H9 (cell line): ENCODE results near the gene MTA1. TPM values are rescaled to one million over a fixed set of nuclear protein-coding genes. Genes with fewer than 3 reads are reported as not detected.

Experiments
- DNase-seq: peaks from one replicate; pipeline ENCODE4 v3.0.0-alpha.2; 2017
- H2AFZ ChIP-seq: one replicate; pipeline ENCODE4 v1.6.1; 2013; ENCODE audit warnings: mild to moderate bottlenecking, low read length, control low read depth, moderate library complexity
- H2AK5ac ChIP-seq: 2 replicates; pipeline ENCODE4 v1.6.1; 2013; ENCODE audit warnings: low read length, control low read depth, mixed read lengths; ENCODE audit not compliant: insufficient read length
- H2BK120ac ChIP-seq: one replicate; pipeline ENCODE4 v1.6.1; 2013; ENCODE audit warnings: low read depth, mild to moderate bottlenecking, low read length, control low read depth, inconsistent platforms; ENCODE audit not compliant: poor library complexity, severe bottlenecking
- H2BK12ac ChIP-seq: 2 replicates; pipeline ENCODE4 v1.6.1; 2013; ENCODE audit warnings: low read length, control low read depth, mixed read lengths, low read depth; ENCODE audit not compliant: insufficient read length
- H2BK15ac ChIP-seq: 2 replicates; pipeline ENCODE4 v1.6.1; 2013; ENCODE audit warnings: low read depth, low read length, control low read depth
- H2BK20ac ChIP-seq: one replicate; pipeline ENCODE4 v1.6.1; 2013; ENCODE audit warnings: low read depth, mild to moderate bottlenecking, low read length, control low read depth, inconsistent platforms; ENCODE audit not compliant: poor library complexity, severe bottlenecking
- H2BK5ac ChIP-seq: 2 replicates; pipeline ENCODE4 v1.6.1; 2013; ENCODE audit warnings: low read length, control low read depth, mixed read lengths; ENCODE audit not compliant: insufficient read length
- H3K14ac ChIP-seq: 2 replicates; pipeline ENCODE4 v1.6.1; 2013; ENCODE audit warnings: low read length, control low read depth; ENCODE audit not compliant: insufficient read depth
- H3K18ac ChIP-seq: 2 replicates; pipeline ENCODE4 v1.6.1; 2013; ENCODE audit warnings: low read depth, mild to moderate bottlenecking, mixed read lengths, low read length, control low read depth; ENCODE audit not compliant: insufficient read length
- H3K23ac ChIP-seq: 2 replicates; pipeline ENCODE4 v1.6.1; 2013; ENCODE audit warnings: low read length, control low read depth, mixed read lengths, low read depth; ENCODE audit not compliant: insufficient read length
- H3K23me2 ChIP-seq: 2 replicates; pipeline ENCODE4 v1.6.1; 2013; ENCODE audit warnings: low read depth, mild to moderate bottlenecking, mixed read lengths, low read length, control low read depth; ENCODE audit not compliant: insufficient read length, poor library complexity, severe bottlenecking
- H3K27ac ChIP-seq: 2 replicates; pipeline ENCODE4 v1.5.1; 2013; ENCODE audit warnings: low read length, control low read depth, mixed read lengths, low read depth; ENCODE audit not compliant: insufficient read length
- H3K27me3 ChIP-seq: 2 replicates; pipeline ENCODE4 v1.6.1; 2013; ENCODE audit warnings: low read length, control low read depth, inconsistent platforms; ENCODE audit not compliant: insufficient read depth
- H3K4ac ChIP-seq: 2 replicates; pipeline ENCODE4 v1.6.1; 2013; ENCODE audit warnings: low read depth, mild to moderate bottlenecking, control low read depth, inconsistent platforms, low read length, moderate library complexity
- H3K4me1 ChIP-seq: 2 replicates; pipeline ENCODE4 v1.6.1; 2013; ENCODE audit warnings: low read length, control low read depth, inconsistent platforms; ENCODE audit not compliant: insufficient read depth
- H3K4me2 ChIP-seq: 2 replicates; pipeline ENCODE4 v1.6.1; 2013; ENCODE audit warnings: low read length, control low read depth, mixed read lengths; ENCODE audit not compliant: insufficient read length, insufficient read depth
- H3K56ac ChIP-seq: 2 replicates; pipeline ENCODE4 v1.6.1; 2013; ENCODE audit warnings: low read depth, mild to moderate bottlenecking, mixed read lengths, low read length, control low read depth; ENCODE audit not compliant: insufficient read length
- H3K79me1 ChIP-seq: 2 replicates; pipeline ENCODE4 v1.6.1; 2013; ENCODE audit warnings: low read depth, mild to moderate bottlenecking, moderate library complexity, low read length, control low read depth, inconsistent platforms; ENCODE audit not compliant: insufficient read depth, poor library complexity, severe bottlenecking
- H3K79me2 ChIP-seq: 2 replicates; pipeline ENCODE4 v1.6.1; 2013; ENCODE audit warnings: low read length, control low read depth, inconsistent platforms; ENCODE audit not compliant: insufficient read depth
- H3K9ac ChIP-seq: 2 replicates; pipeline ENCODE4 v1.6.1; 2013; ENCODE audit warnings: low read length, control low read depth, mixed read lengths; ENCODE audit not compliant: insufficient read length; ENCODE audit errors: extremely low read depth
- H3K9me3 ChIP-seq: one replicate; pipeline ENCODE4 v1.6.1; 2013; ENCODE audit warnings: low read depth, low read length, inconsistent platforms; ENCODE audit not compliant: control insufficient read depth
- H3T11ph ChIP-seq: one replicate; pipeline ENCODE4 v1.6.1; 2013; ENCODE audit warnings: mild to moderate bottlenecking, low read length, control low read depth, inconsistent platforms
- H4K20me1 ChIP-seq: one replicate; pipeline ENCODE4 v1.6.1; 2013; ENCODE audit not compliant: control insufficient read depth, insufficient read length, insufficient read depth
- H4K5ac ChIP-seq: 2 replicates; pipeline ENCODE4 v1.6.1; 2013; ENCODE audit warnings: low read depth, mild to moderate bottlenecking, mixed read lengths, low read length, control low read depth; ENCODE audit not compliant: insufficient read length
- H4K8ac ChIP-seq: replicated peaks from 2 replicates; pipeline ENCODE4 v1.6.1; 2013; ENCODE audit warnings: low read length, control low read depth, mixed read lengths, low read depth; ENCODE audit not compliant: insufficient read length
- H4K91ac ChIP-seq: 2 replicates; pipeline ENCODE4 v1.6.1; 2013; ENCODE audit warnings: low read depth, mild to moderate bottlenecking, moderate library complexity, mixed read lengths, low read length, control low read depth; ENCODE audit not compliant: insufficient read length
- H3K27ac Mint-ChIP-seq, 3 experiments: 2 replicates in 2 of 3; 3 replicates in 1 of 3; pipeline ENCODE4 v1.8.0; 2020 to 2021; ENCODE audit warnings: mixed read lengths in 3 of 3, mild to moderate bottlenecking in 1 of 3, moderate library complexity in 1 of 3
- H3K27me3 Mint-ChIP-seq: 2 replicates; pipeline ENCODE4 v1.8.0; 2021; ENCODE audit warnings: low read depth, mild to moderate bottlenecking, moderate library complexity, mixed read lengths
- H3K36me3 Mint-ChIP-seq, 3 experiments: 2 replicates in 2 of 3; 3 replicates in 1 of 3; pipeline ENCODE4 v1.8.0; 2020 to 2021; ENCODE audit warnings: low read depth in 3 of 3, mixed read lengths in 3 of 3; ENCODE audit not compliant: insufficient read depth in 1 of 3
- H3K4me1 Mint-ChIP-seq, 2 experiments: 2 replicates each; pipeline ENCODE4 v1.8.0; 2020; ENCODE audit warnings: mixed read lengths in 2 of 2
- H3K4me3 Mint-ChIP-seq, 2 experiments: 2 replicates in 1 of 2; 3 replicates in 1 of 2; pipeline ENCODE4 v1.8.0; 2020 to 2021; ENCODE audit warnings: mild to moderate bottlenecking in 2 of 2, mixed read lengths in 2 of 2, moderate library complexity in 1 of 2
- H3K9me3 Mint-ChIP-seq, 2 experiments: 2 replicates in 1 of 2; 3 replicates in 1 of 2; pipeline ENCODE4 v1.8.0; 2020; ENCODE audit warnings: mild to moderate bottlenecking in 2 of 2, mixed read lengths in 2 of 2, moderate library complexity in 1 of 2
- CTCF ChIP-seq: fragments of 200-600 bp; sonication (generic); conservative IDR thresholded peaks from 3 replicates; pipeline ENCODE4 v1.8.0; 2021; ENCODE audit warnings: antibody characterized with exemption, mild to moderate bottlenecking
- WGBS: extraction: QIAGEN DNeasy Blood & Tissue Kit; methylation state at CpG from one replicate; pipeline ENCODE4 v1.1.7; 2013; ENCODE audit warnings: missing lambda C conversion rate, low lambda C conversion rate, mixed read lengths; ENCODE audit not compliant: insufficient read length; ENCODE audit errors: extremely low coverage; 5-methylcytosine and 5-hydroxymethylcytosine counted together
- total RNA-seq: library from RNA; stranded (reverse); gene quantifications from 2 replicates; pipeline ENCODE4 v1.2.1, GENCODE V29; 2021

Gene MTA1
- total RNA-seq, 1 experiment from 2014 or later = 230 TPM

- Histone ChIP-seq H2BK5ac (no peak overlapping the region), H3K79me2 (no peaks in the 10 kb centered on the region), H2AFZ (no peak overlapping the region), H3K4me2 (no peak overlapping the region), H3K9me3 (no peaks in the 10 kb centered on the region), H3K23ac (no peak overlapping the region), H2BK20ac (no peak overlapping the region), H3T11ph (no peak overlapping the region), H2AK5ac (no peak overlapping the region), H4K91ac (no peak overlapping the region), H3K9ac (no peak overlapping the region), H3K56ac (no peak overlapping the region), H3K18ac (no peak overlapping the region), H3K79me1 (no peaks in the 10 kb centered on the region), H4K8ac (no peak overlapping the region), H4K20me1 (peaks cover 3% of the 10 kb centered on the region), H3K14ac (no peak overlapping the region; the same call in 1 of the 2 replicates), H2BK120ac (no peak overlapping the region), H3K27ac (no peak overlapping the region), H3K4me1 (no peaks in the 10 kb centered on the region), H3K23me2 (peaks cover 8% of the 10 kb centered on the region), H2BK12ac (no peak overlapping the region), H3K4ac (no peak overlapping the region), H4K5ac (no peak overlapping the region), H2BK15ac (no peak overlapping the region), H3K27me3 (peaks cover 12% of the 10 kb centered on the region)
- H3K27me3 Mint-ChIP-seq = peaks cover 79% of the 10 kb centered on the region
- H3K36me3 Mint-ChIP-seq = peaks cover 5 to 10% (median 10%) of the 10 kb centered on the region in 3 experiments
- no peak for DNase-seq
- no peak for TF ChIP-seq CTCF
- H3K4me3 Mint-ChIP-seq = peak overlapping the region in 1 of 2 experiments; percentile 55; a peak in 1 of 5 replicates
- 0 out of 5 replicates have a peak, but pooled peaks cover 0 to 3% of the 10 kb centered on the region in 2 experiments for H3K9me3 Mint-ChIP-seq
- WGBS = no CpG with 5 or more reads among the region's 8 CpGs
- no peak overlapping the region for H3K27ac Mint-ChIP-seq
- H3K4me1 Mint-ChIP-seq = peaks cover 6 to 25% of the 10 kb centered on the region in 2 experiments; a peak in 3 of 4 replicates
Observed at GRCh38 chr14:105412771-105413543, 6.7 kb upstream of the MTA1 start.
